Vagina (tissue), 2 donors: ENCODE measurements around the gene RCSD1.

Experiments used
- CTCF ChIP-seq, 3 experiments: fragments of 450-650 bp in 2 of 3; fragments of 200-600 bp in 1 of 3; sonication (generic) in 1 of 3; IDR thresholded peaks; one replicate each; pipeline ENCODE4 v1.5.1; 2017 to 2019; ENCODE audit warnings: antibody characterized with exemption in 3 of 3, mild to moderate bottlenecking in 2 of 3, moderate library complexity in 2 of 3
- POLR2A ChIP-seq, 2 donors: fragments of 450-650 bp; IDR thresholded peaks; one replicate each; pipeline ENCODE4 v1.6.1; 2017; ENCODE audit warnings: antibody characterized with exemption in 2 of 2, mild to moderate bottlenecking in 2 of 2, moderate library complexity in 2 of 2
- POLR2AphosphoS5 ChIP-seq, 2 donors: sonication (generic); formaldehyde crosslinking; IDR thresholded peaks; one replicate each; pipeline ENCODE4 v1.9.0; 2017; ENCODE audit warnings: antibody characterized with exemption in 2 of 2, mild to moderate bottlenecking in 2 of 2, low read depth in 1 of 2; ENCODE audit not compliant: insufficient read depth in 1 of 2

GRCh38 chr1:167750641-167751040 is 120.6 kb downstream of the RCSD1 start:
- TF ChIP-seq CTCF (IDR thresholded peaks at IDR 0.05) = no peak
- TF ChIP-seq POLR2A (IDR thresholded peaks at IDR 0.05) = no peak
- TF ChIP-seq POLR2AphosphoS5 (IDR thresholded peaks at IDR 0.05; ENCODE audit: insufficient read depth in 1 of 2, low read depth in 1 of 2) = no peak
